Activated T-cell treated with anti-CD3 and anti-CD28 coated beads, Interleukin-2, amount 50 U/mL, for 1 hour (primary cell): ENCODE results near the gene METTL23.

ENCODE experiments used
- DNase-seq: peaks from one replicate; pipeline ENCODE4 v3.0.0-alpha.2; 2020

Gene METTL23

DNA sequence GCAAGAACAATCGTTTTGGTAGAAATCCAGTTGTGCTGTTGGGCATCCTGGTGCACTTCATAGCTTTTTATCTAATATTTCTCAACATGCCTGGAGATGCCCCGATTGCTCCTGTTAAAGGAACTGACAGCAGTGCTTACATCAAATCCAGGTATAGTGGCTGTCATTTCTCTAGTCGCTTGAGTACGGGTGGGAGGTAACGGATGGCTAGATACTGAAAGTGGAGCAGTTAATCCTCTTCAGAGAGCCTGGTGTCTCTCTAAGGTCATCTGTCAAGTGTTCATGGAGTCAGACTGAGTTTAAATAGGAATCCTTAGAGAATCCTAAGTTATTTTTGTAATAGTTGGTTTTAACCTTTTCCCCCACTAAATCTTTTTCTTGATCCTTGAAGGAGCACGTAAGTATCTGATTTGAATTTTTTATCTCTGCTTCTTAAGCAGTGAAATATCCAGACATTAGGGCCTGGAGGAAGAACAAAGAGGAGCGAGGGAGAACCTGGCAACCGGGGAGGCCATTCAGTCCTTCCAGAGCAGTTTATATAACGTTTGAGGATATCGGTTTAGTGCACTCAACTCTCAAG lies 48.5 kb downstream of the METTL23 start:
- DNase-seq = no peak

DNA sequence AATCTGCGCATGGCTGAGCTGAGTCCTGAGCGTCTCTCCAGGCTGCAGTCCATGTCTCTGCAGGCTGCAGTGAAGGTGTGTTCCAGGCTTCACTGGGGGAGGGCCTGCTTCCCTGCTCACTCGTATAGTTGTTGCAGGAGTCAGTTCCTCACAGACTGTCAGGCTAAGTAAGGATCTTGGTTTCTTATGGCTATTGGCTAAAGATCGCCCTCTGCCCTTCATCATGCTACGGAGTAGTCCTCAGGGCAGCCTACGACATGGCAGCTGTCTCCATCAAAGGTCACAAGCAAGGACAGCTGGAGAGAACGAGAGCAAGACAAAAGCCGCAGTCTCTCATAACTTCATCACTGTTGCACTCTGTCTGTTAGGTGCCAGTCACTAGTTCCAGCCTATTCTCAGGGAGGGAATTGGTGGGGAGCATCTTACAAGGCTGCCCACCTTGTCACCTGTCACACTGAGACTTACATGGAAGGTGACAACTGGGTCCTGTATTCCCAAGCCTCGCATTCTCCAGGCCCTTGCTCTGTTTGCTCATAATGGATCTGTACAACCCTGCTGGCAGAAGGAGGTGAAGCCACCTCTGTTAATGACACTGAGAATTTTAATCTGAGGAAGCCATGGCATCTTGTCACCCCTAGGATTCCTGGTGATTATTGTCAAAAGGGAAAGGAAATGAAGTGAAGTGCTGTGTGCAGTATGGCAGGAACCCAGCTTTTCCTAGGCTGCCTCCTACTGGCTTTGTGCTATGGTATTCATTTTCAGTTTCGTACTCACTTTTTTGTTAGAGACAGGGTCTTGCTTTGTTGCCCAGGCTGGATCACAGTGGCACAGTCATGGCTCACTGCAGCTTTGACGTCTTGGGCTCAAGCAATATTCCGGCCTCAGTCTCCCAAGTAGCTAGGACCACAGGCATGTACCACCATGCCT lies 54.7 kb downstream of the METTL23 start:
- no peak for DNase-seq

DNA sequence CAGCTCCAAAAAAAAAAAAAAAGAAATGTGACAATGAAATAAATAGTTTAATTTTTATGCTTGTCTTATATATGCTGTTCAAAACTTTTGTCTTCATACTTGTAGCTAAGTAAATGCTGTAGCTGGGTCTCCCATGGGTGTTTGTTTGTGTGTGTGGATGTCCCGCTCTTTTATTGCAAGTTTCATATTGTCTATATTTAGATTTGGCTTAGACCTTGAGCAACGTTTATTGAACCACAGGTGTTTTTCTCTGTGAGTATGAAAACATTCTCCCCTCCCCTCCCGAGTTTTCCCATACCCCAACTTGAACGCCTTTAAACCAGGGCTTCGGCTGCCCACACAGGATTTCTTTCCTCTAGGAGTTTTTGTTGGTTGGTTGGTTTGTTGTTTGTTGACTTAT lies 56.5 kb downstream of the METTL23 start:
- no peak for DNase-seq
